ENCODE results near the gene MAPK12.
"Not testable (repeated sequence)": the region's sequence is repeated elsewhere in the genome, so short reads cannot be mapped to it uniquely, and the experiment has no call there.

Gene MAPK12

GRCh38 chr22:50210378-50211139 is 50.9 kb downstream of the MAPK12 start:
- DNase-seq, result no peak

- DNase-seq, result peak; percentile 72
These were observed 51.6 kb downstream of the MAPK12 start for GRCh38 chr22:50209893-50210292.

- DNase-seq, result no peak
These were observed 52.3 kb downstream of the MAPK12 start for GRCh38 chr22:50208939-50209892.

GRCh38 chr22:50208430-50208938 is 53.0 kb downstream of the MAPK12 start:
- no peak for DNase-seq

DNA sequence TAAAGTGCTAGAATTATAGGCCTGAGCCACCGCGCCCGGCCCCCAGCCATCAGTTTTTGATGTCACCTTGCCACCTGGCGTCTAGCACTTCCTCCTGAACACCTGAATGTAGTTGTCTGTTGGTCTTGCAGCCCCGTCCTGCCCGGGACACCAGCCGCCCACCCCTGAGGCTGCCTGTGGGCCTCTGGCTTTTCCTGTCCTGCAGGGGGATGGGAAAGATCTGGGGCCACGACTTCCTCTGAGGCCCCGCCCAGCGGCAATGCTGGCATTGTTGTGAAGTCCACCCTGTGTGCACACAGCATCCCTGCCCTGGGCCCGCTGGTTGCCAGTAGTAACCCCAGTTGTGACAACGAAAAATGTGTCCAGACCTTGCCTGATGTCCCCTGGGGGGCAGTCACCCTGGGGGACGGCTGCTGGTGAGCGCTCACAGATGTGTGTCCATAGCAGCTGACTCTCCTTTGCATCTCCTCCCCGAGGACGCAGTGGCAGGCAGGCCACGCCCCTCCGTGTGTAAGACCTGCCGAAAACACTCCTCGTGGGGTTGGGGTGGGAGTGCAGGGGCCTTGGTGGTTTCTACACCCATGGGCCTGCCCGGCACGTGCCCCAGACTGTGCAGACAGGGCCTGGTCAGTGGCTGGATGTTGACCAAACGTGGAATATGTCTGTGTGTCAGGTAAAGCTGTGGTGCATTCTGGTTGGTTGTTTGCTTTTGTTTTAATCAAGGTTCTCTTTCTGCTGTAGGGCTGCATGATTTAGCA is 53.9 kb downstream of the MAPK12 start:
- peak in 1 of 2 donors; percentile 33 for DNase-seq

DNA sequence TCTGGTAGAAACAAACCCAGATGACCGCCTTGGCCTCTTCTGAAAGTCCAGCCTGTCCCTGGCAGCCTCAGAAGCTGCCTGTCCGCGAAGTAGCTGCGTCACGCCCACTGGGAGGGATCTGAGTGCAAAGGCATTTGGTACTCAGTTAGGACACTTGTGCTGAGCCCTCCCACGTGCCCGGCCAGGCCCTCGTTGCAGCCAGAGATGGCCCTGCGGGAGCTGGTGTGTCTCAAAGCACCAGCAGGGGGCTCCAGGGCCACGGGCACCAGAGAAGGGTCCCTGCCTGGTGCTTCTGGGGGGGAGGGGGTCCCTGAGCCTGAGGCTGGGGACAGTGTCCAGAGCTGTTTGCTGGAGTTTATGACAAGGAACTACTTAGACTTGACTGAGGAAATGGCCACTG is 54.9 kb downstream of the MAPK12 start:
- no peak for DNase-seq

DNA sequence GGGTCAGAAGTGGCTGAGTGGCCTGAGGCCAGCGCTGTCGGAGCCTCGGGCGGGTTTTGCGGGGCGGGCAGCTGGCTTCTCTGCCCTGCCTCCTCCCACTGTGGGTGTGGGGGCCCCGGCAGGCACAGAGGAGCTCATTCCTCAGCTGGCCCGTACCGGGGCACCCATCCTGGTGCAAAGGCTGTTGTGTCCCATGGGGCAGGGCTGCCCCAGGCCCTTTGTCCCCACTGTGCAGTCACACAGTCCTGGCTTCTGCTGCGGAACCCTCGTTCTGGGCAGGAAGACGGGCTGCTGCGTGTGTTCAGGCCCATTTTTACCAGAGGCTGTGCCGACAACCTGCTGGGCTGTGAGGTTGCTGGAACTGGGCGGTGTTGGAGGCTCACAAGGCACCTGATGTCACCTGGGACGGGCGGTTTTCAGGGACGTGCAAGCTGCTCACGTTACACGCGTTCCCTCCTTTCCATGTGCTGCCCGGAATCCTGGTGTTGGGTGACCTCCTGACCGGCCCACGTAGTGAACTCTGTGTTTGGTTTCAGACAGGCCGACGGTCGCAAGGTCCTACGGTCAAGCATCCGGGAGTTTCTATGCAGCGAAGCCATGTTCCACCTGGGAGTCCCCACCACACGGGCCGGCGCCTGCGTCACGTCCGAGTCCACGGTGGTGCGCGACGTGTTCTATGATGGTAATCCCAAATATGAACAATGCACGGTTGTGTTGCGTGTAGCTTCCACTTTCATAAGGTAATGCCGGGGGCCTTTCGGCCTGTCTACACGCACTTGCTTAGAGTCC is 55.5 kb downstream of the MAPK12 start:
- no peak for DNase-seq

- not testable (repeated sequence) for DNase-seq
These were observed 56.5 kb downstream of the MAPK12 start for GRCh38 chr22:50204998-50205397.

DNA sequence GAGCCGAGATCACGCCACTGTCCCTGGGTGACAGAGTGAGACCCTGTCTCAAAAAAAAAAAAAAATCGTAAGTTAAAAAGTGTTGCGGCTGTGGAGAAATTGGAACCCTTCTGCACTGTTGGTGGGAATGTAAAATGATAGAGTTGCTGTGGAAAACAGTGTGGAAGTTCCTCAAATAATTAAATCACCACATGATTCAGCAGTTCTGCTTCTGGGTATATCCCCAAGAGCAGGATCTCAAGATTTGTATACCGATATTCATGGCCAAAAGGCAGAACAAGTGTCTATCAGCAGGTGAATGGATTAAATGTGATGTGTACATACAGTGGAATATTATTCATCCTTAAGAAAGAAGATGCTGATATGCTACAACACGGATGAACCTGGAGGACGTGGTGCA is 56.9 kb downstream of the MAPK12 start:
- DNase-seq, result no peak

DNA sequence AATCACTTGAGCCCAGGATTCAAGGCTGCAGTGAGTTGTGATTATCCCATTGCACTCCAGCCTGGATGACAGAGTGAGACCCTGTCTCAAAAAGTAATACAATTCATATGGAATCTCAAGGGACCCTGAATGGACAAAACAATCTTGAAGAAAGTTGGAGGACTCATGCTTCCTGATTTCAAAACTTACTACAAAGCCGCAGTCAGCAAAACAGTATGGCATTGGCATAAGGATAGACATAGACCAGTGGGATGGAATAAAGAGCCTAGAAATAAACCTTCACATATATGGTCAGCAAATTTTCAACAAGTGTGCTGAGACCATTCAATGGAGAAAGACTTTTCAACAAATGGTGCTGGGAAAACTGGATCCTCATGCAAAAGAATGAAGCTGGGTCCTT is 58.2 kb downstream of the MAPK12 start:
- no peak for DNase-seq
